Skeletal muscle tissue (tissue), 4 donors: ENCODE measurements around the gene ROBO3. TPM values are rescaled to one million over a fixed set of nuclear protein-coding genes. Genes with fewer than 3 reads are reported as not detected.

Source experiments
- H3K27ac ChIP-seq: one replicate; pipeline ENCODE4 v1.7.0; 2013; ENCODE audit warnings: mild to moderate bottlenecking, low read depth, low read length, inconsistent platforms
- H3K27me3 ChIP-seq, 3 donors: one replicate each; pipeline ENCODE4 v1.7.0; 2013; ENCODE audit warnings: low read length in 3 of 3; ENCODE audit not compliant: control insufficient read depth in 3 of 3, insufficient read depth in 3 of 3
- H3K36me3 ChIP-seq, 3 donors: one replicate each; pipeline ENCODE4 v1.7.0; 2013; ENCODE audit warnings: low read length in 3 of 3; ENCODE audit not compliant: control insufficient read depth in 3 of 3, insufficient read depth in 3 of 3
- H3K4me1 ChIP-seq, 3 donors: one replicate each; pipeline ENCODE4 v1.7.0; 2013; ENCODE audit warnings: low read length in 3 of 3, mild to moderate bottlenecking in 3 of 3; ENCODE audit not compliant: control insufficient read depth in 3 of 3, insufficient read depth in 3 of 3
- H3K4me3 ChIP-seq, 3 donors: one replicate each; pipeline ENCODE4 v1.7.0; 2013; ENCODE audit warnings: low read length in 3 of 3
- H3K9ac ChIP-seq, 3 donors: one replicate each; pipeline ENCODE4 v1.7.0; 2013; ENCODE audit warnings: low read length in 3 of 3, mild to moderate bottlenecking in 3 of 3, moderate library complexity in 2 of 3, low read depth in 1 of 3
- H3K9me3 ChIP-seq, 3 donors: one replicate each; pipeline ENCODE4 v1.7.0; 2013; ENCODE audit warnings: low read length in 3 of 3; ENCODE audit not compliant: control insufficient read depth in 3 of 3
- total RNA-seq: library from RNA; depleted of rRNA; stranded (reverse); fragments of >200 nt; gene quantifications from one replicate; pipeline ENCODE4 v1.2.3, GENCODE V29; 2014
- donor health status: Osteomylitis.

The ROBO3 gene
- total RNA-seq, 1 donor from 2014 or later: 12.0 TPM

GRCh38 chr11:124832571-124832970 is 32.7 kb upstream of the ROBO3 start:
- Histone ChIP-seq H3K9me3 (no peaks in the 10 kb centered on the region), H3K4me1 (peaks cover 0 to 9% (median 0%) of the 10 kb centered on the region in 3 donors), H3K27me3 (peaks cover under 1 to 6% (median 2%) of the 10 kb centered on the region in 3 donors), H3K36me3 (no peaks in the 10 kb centered on the region), H3K4me3 (no peak overlapping the region), H3K27ac (no peak overlapping the region), H3K9ac (no peak overlapping the region)

DNA sequence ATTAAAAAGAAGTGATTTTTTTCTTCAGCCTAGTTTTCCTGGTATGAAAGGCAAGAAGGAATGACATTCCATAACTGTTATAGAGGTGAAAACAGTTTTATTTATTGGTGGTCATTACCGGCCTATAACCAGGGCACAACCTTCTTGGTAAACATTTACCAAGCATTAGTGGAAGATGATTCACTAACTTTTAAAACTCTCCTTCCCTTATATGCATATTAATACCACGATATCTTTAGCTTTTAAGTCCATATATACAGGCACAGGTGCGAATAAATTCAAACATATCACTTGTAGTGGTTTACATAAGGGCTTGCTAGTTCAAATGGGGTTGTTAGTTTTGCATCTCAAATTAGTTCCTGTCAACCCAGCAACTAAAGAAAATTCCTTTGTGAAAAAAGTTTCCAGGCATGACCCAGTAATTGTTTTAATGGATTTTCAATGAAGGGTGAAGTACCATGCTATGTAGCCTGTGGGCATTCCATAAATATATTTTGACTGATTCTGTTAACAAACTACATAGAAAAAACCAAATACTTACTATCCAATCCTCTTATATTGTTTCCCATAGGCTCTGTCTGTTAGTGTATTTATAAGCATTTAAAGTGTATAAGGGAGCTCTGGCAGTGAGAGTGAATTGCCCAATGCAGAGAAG is 30.6 kb upstream of the ROBO3 start:
- no peaks in the 10 kb centered on the region for H3K36me3 ChIP-seq
- peaks cover 20 to 24% (median 21%) of the 10 kb centered on the region in 3 donors for H3K27me3 ChIP-seq
- H3K4me3 ChIP-seq: no peak overlapping the region
- peaks cover 4 to 14% (median 9%) of the 10 kb centered on the region in 3 donors for H3K4me1 ChIP-seq
- H3K9ac ChIP-seq: no peak overlapping the region
- no peaks in the 10 kb centered on the region for H3K9me3 ChIP-seq
- no peak overlapping the region for H3K27ac ChIP-seq

DNA sequence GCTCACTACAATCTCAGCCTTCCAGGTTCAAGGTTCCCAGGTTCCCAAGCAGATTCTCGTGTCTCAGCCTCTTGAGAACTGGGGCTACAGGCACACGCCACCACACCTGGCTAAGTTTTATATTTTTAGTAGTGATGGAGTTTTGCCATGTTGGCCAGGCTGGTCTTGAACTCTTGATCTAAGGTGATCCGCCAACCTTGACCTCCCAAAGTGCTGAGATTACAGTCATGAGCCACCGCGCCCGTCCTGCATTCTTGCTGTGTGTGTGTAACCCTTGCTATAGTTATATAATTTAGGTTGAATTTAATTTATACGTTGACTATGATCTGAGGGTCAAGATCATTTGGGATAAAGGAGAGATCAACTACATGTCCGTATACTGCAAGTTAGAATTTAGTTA is 29.3 kb upstream of the ROBO3 start:
- Histone ChIP-seq H3K9me3 (no peaks in the 10 kb centered on the region), H3K4me1 (peaks cover 4 to 14% (median 12%) of the 10 kb centered on the region in 3 donors), H3K36me3 (no peaks in the 10 kb centered on the region), H3K27me3 (peaks cover 30 to 34% (median 33%) of the 10 kb centered on the region in 3 donors), H3K27ac (no peak overlapping the region), H3K4me3 (no peak overlapping the region), H3K9ac (no peak overlapping the region)

- Histone ChIP-seq H3K4me1 (peaks cover 4 to 14% (median 12%) of the 10 kb centered on the region in 3 donors), H3K9ac (no peak overlapping the region), H3K36me3 (no peaks in the 10 kb centered on the region), H3K27ac (no peak overlapping the region), H3K4me3 (no peak overlapping the region), H3K27me3 (peaks cover 41 to 48% (median 46%) of the 10 kb centered on the region in 3 donors), H3K9me3 (no peaks in the 10 kb centered on the region)
Observed at GRCh38 chr11:124837491-124837856, 27.8 kb upstream of the ROBO3 start.

DNA sequence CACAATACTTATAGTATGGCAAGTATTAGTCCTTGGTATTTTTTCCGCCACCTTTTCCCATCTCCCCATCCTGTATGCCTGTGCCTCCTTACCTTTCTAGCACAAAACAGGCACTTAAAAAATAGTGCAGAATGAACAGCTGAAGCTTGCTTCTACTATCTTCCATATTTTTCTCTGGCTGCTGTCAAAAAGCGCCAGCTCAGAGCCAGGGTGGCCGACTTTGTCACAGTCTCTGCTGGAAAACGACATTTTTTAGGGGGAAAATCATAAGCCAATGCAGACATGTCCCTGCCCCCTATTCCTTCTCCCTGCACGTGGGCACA is 26.5 kb upstream of the ROBO3 start:
- H3K36me3 ChIP-seq: no peaks in the 10 kb centered on the region
- no peak overlapping the region for H3K9ac ChIP-seq
- H3K27me3 ChIP-seq: peaks cover 54 to 61% (median 58%) of the 10 kb centered on the region in 3 donors
- no peak overlapping the region for H3K27ac ChIP-seq
- peak overlapping the region in 1 of 3 donors; percentile 43 for H3K4me3 ChIP-seq
- no peaks in the 10 kb centered on the region for H3K9me3 ChIP-seq
- H3K4me1 ChIP-seq: peaks cover 4 to 14% (median 12%) of the 10 kb centered on the region in 3 donors

- peaks cover 60 to 66% (median 63%) of the 10 kb centered on the region in 3 donors for H3K27me3 ChIP-seq
- H3K9ac ChIP-seq: no peak overlapping the region
- H3K4me1 ChIP-seq: peaks cover 4 to 14% (median 12%) of the 10 kb centered on the region in 3 donors
- peak overlapping the region in 2 of 3 donors; percentile 43 to 45 for H3K4me3 ChIP-seq
- no peak overlapping the region for H3K27ac ChIP-seq
- no peaks in the 10 kb centered on the region for H3K36me3 ChIP-seq
- H3K9me3 ChIP-seq: no peaks in the 10 kb centered on the region
Observed at GRCh38 chr11:124839128-124839971, 25.9 kb upstream of the ROBO3 start.

DNA sequence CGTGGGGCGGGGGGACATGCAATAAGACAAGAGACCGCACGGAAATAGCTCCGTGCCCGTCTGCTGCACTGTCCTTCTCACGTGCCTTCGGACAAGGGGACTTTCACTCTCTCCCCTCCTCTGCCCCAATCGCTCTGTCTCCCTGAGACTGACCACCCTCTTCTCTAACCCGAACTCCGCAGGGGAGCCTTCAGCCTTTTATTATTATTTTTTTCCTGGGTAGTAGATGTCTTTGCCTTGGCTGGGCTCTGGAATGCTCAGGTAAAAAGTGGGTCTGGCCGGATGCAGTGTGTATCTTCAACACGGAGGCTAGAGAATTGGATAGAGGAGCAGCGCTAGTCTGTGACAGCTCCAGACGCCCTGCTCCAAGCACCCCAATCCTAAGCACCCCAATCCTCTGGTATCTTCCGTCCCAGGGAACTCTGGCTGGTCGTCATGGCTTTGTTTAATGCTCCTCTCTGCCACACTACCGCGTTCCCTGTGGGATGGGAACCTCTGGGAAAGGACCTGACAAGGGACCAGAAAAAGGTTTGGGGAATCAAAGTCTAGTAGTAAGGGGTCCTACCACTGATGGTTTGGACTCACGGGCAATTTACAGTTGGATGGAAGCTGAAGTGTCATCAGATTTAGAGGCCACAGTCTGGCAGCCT is 25.1 kb upstream of the ROBO3 start:
- Histone ChIP-seq H3K36me3 (no peaks in the 10 kb centered on the region), H3K4me3 (peak overlapping the region in 2 of 3 donors; percentile 43 to 45), H3K27ac (no peak overlapping the region), H3K27me3 (peaks cover 68 to 73% (median 70%) of the 10 kb centered on the region in 3 donors), H3K9ac (no peak overlapping the region), H3K9me3 (no peaks in the 10 kb centered on the region), H3K4me1 (peaks cover 4 to 14% (median 14%) of the 10 kb centered on the region in 3 donors)

GRCh38 chr11:124840666-124841065 is 24.6 kb upstream of the ROBO3 start:
- no peaks in the 10 kb centered on the region for H3K9me3 ChIP-seq
- H3K27ac ChIP-seq: no peak overlapping the region
- H3K27me3 ChIP-seq: peaks cover 73 to 79% (median 75%) of the 10 kb centered on the region in 3 donors
- H3K4me3 ChIP-seq: no peak overlapping the region
- H3K9ac ChIP-seq: no peak overlapping the region
- no peaks in the 10 kb centered on the region for H3K36me3 ChIP-seq
- peaks cover 4 to 14% (median 14%) of the 10 kb centered on the region in 3 donors for H3K4me1 ChIP-seq

GRCh38 chr11:124841201-124841600 is 24.0 kb upstream of the ROBO3 start:
- H3K9me3 ChIP-seq: no peaks in the 10 kb centered on the region
- H3K27me3 ChIP-seq: peaks cover 76 to 85% (median 80%) of the 10 kb centered on the region in 3 donors
- no peak overlapping the region for H3K27ac ChIP-seq

More at GRCh38 chr11:124841201-124841600, 24.0 kb upstream of the ROBO3 start:
- H3K4me1 ChIP-seq: peaks cover 4 to 14% (median 13%) of the 10 kb centered on the region in 3 donors
- H3K36me3 ChIP-seq: no peaks in the 10 kb centered on the region
- no peak overlapping the region for H3K4me3 ChIP-seq
- no peak overlapping the region for H3K9ac ChIP-seq
